Peyer's patch (tissue), 4 donors: ENCODE results near the gene BTG1. TPM values are rescaled to one million over a fixed set of nuclear protein-coding genes. Genes with fewer than 3 reads are reported as not detected.

Source experiments
- DNase-seq, 3 donors: peaks; one replicate each; pipeline ENCODE4 v3.0.0-alpha.2; 2017 to 2019
- H3K27ac ChIP-seq, 4 donors: fragments of 200-600 bp; sonication (generic); one replicate each; pipeline ENCODE4 v1.5.1; 2016 to 2019
- H3K27me3 ChIP-seq, 2 donors: fragments of 200-600 bp; sonication (generic); one replicate each; pipeline ENCODE4 v1.5.1; 2019
- H3K36me3 ChIP-seq, 3 donors: fragments of 200-600 bp; sonication (generic); one replicate each; pipeline ENCODE4 v1.5.1; 2016 to 2019
- H3K4me1 ChIP-seq, 4 donors: fragments of 200-600 bp; sonication (generic); one replicate each; pipeline ENCODE4 v1.5.1; 2016 to 2019
- H3K4me3 ChIP-seq, 4 donors: fragments of 200-600 bp; sonication (generic); 1 replicate in 3 of 4; 2 replicates in 1 of 4; pipeline ENCODE4 v1.5.1; 2016 to 2019; ENCODE audit warnings: mild to moderate bottlenecking in 1 of 4
- H3K9me3 ChIP-seq, 4 donors: fragments of 200-600 bp; sonication (generic); one replicate each; pipeline ENCODE4 v1.5.1; 2016 to 2019; ENCODE audit warnings: mild to moderate bottlenecking in 1 of 4
- POLR2A ChIP-seq, 2 donors: fragments of 450-650 bp; IDR thresholded peaks; one replicate each; pipeline ENCODE4 v1.5.1; 2017; ENCODE audit warnings: antibody characterized with exemption in 2 of 2, mild to moderate bottlenecking in 2 of 2, moderate library complexity in 2 of 2
- total RNA-seq, 4 donors: library from RNA; depleted of rRNA; stranded (reverse); fragments of >200 nt; gene quantifications; one replicate each; pipeline ENCODE4 v1.1.0, GENCODE V29; 2016
- TF ChIP-seq, protein P1 (sequence below), 6 experiments: fragments of 450-650 bp in 4 of 6; fragments of 200-600 bp in 2 of 6; sonication (generic) in 1 of 6; IDR thresholded peaks; one replicate each; pipeline ENCODE4 v1.5.1; 2017 to 2019; ENCODE audit warnings: antibody characterized with exemption in 6 of 6, mild to moderate bottlenecking in 3 of 6, moderate library complexity in 1 of 6

The BTG1 gene
- total RNA-seq, 4 donors from 2014 or later = 49.2 to 111 (median 69.2) TPM

DNA sequence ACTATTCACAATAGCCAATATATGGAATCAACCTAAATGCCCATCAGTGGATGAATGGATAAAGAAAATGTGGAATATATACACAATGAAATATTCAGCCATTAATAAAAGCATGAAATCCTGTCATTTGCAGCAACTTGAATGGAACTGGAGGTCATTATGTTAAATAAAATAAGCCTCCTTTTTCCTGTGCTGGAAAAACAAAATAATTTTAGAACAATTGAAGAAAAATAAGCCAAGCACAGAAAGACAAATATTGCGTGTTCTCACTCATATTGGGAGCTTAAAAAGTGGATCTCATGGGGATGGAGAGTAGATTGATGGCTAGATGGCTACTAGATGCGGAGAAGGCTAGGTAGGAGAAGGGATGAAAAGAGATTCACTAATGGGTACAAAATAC lies 6.3 kb upstream of the BTG1 start:
- TF ChIP-seq, protein P1, sequence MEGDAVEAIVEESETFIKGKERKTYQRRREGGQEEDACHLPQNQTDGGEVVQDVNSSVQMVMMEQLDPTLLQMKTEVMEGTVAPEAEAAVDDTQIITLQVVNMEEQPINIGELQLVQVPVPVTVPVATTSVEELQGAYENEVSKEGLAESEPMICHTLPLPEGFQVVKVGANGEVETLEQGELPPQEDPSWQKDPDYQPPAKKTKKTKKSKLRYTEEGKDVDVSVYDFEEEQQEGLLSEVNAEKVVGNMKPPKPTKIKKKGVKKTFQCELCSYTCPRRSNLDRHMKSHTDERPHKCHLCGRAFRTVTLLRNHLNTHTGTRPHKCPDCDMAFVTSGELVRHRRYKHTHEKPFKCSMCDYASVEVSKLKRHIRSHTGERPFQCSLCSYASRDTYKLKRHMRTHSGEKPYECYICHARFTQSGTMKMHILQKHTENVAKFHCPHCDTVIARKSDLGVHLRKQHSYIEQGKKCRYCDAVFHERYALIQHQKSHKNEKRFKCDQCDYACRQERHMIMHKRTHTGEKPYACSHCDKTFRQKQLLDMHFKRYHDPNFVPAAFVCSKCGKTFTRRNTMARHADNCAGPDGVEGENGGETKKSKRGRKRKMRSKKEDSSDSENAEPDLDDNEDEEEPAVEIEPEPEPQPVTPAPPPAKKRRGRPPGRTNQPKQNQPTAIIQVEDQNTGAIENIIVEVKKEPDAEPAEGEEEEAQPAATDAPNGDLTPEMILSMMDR (IDR thresholded peaks at IDR 0.05) = no peak
- no peak for TF ChIP-seq POLR2A (IDR thresholded peaks at IDR 0.05)
- DNase-seq = no peak
- H3K27ac ChIP-seq = peak overlapping the region in 1 of 4 donors; percentile 21
- H3K4me3 ChIP-seq = no peak overlapping the region
- no peaks in the 10 kb centered on the region for H3K9me3 ChIP-seq
- no peaks in the 10 kb centered on the region for H3K36me3 ChIP-seq
- no peaks in the 10 kb centered on the region for H3K4me1 ChIP-seq
- H3K27me3 ChIP-seq = no peaks in the 10 kb centered on the region

DNA sequence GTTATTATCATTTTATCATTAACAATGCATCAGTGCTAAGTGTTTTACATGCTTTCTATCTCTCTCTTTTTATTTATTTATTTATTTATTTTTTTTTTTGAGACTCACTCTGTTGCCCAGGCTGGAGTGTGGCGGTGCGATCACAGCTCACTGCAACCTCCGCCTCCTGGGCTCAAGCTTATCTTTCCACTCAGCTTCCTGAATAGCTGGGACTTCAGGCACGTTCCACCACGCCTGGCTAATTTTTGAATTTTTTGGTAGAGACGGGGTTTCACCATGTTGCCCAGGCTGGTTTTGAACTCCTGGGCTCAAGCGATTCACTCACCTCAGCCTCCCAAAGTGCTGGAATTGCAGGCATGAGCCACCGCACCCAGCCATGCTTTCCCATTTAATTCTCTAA lies 3.9 kb upstream of the BTG1 start:
- Histone ChIP-seq H3K4me1 (no peaks in the 10 kb centered on the region), H3K27ac (peak overlapping the region in 1 of 4 donors; percentile 99), H3K9me3 (no peaks in the 10 kb centered on the region), H3K27me3 (no peaks in the 10 kb centered on the region), H3K36me3 (no peaks in the 10 kb centered on the region), H3K4me3 (no peak overlapping the region)
- DNase-seq = peak in 1 of 3 donors; percentile 63
- TF ChIP-seq, protein P1 (IDR thresholded peaks at IDR 0.05) = no peak
- TF ChIP-seq POLR2A (IDR thresholded peaks at IDR 0.05) = no peak

DNA sequence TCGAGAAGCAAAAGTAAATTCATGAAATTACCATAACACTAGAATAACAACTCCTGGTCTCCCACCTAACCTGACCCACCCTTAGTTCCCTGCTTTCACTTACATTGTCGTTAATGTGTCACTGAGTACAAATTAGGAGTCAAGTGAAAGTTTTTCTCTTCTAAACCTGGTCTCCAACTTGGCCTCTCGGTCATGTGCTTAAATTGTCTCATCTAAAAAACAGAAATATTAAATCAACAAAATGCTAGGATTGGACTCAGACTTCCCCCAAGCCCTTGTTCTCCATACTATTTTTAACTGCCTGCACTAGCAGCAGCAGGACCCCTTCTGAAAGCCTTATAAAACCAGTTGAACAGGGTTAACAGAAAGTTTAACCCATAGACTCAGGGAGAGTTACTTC lies 1.8 kb upstream of the BTG1 start:
- Histone ChIP-seq H3K9me3 (no peaks in the 10 kb centered on the region), H3K27me3 (no peaks in the 10 kb centered on the region), H3K4me1 (no peaks in the 10 kb centered on the region), H3K27ac (peak overlapping the region in 2 of 4 donors; percentile 96 to 99), H3K4me3 (peak overlapping the region in 1 of 4 donors; percentile 1), H3K36me3 (peaks cover 0 to 14% (median 0%) of the 10 kb centered on the region in 3 donors)
- DNase-seq = no peak
- TF ChIP-seq, protein P1 (IDR thresholded peaks at IDR 0.05) = no peak
- no peak for TF ChIP-seq POLR2A (IDR thresholded peaks at IDR 0.05)

DNA sequence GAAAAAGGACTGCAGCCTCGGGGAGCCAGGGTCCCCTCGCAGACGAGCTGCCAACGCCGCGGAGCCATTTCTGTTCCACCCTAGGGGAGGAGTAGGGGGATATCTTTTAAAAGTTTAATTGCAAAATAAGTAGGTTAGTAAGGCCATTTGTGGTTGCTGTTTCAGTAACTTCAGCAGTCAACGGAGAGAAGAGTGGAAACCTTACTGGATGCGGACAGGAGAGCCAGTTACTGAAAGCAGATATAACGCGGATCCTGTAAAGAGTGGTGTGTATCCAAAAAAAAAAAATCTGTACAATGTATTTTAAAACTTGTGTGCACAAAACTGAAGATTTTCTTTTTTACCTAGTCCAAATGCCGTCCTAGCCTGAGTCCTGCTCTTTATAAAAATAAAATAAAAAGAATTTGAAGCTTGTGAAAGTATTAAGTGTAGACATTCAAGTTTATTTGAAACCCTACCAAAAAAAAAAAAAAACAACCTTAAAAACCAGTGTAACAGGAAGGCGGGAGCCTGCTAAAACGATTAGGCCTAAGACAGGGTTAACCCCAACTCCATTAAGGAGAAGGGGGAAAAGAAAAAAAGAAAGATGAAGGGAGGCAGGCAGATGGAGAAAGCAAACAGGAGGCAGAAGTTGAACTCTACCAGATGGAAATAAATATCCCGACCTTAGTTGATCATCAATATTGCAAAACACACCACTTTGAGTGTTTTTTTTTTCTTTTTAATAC lies 1.0 kb upstream of the BTG1 start:
- peak overlapping the region; percentile 62 to 87 (median 74) for H3K4me3 ChIP-seq
- no peak for DNase-seq
- TF ChIP-seq, protein P1 (IDR thresholded peaks at IDR 0.05) = no peak
- no peak for TF ChIP-seq POLR2A (IDR thresholded peaks at IDR 0.05)
- H3K27ac ChIP-seq = peak overlapping the region; percentile 90 to 99 (median 95)
- no peaks in the 10 kb centered on the region for H3K9me3 ChIP-seq
- H3K27me3 ChIP-seq = no peaks in the 10 kb centered on the region
- no peaks in the 10 kb centered on the region for H3K4me1 ChIP-seq
- H3K36me3 ChIP-seq = peaks cover 0 to 21% (median 0%) of the 10 kb centered on the region in 3 donors

DNA sequence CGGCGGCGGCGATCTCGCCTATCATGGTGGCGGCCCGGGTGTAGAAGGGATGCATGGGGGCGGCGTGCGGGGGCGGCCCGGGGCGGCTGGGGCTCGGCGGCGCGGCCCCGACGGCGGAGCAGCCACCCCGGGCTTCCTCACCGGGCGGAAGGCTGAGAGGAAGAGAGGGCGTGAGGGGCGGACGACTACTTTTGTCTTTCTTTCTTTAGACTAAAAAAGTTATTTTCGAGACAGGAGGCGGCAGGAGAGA lies 240 bp downstream of the BTG1 start:
- peaks cover 0 to 21% (median 0%) of the 10 kb centered on the region in 3 donors for H3K36me3 ChIP-seq
- peak overlapping the region; percentile 96 to 99 (median 98) for H3K27ac ChIP-seq
- no peaks in the 10 kb centered on the region for H3K4me1 ChIP-seq
- H3K27me3 ChIP-seq = no peaks in the 10 kb centered on the region
- H3K4me3 ChIP-seq = peak overlapping the region; percentile 62 to 96 (median 88)
- no peak for DNase-seq
- H3K9me3 ChIP-seq = no peaks in the 10 kb centered on the region
- TF ChIP-seq, protein P1 (IDR thresholded peaks at IDR 0.05) = peak in 1 of 6 experiments; percentile 20
- no peak for TF ChIP-seq POLR2A (IDR thresholded peaks at IDR 0.05)
